Measurements from ENCODE around the gene DIRAS2. TPM values are rescaled to one million over a fixed set of nuclear protein-coding genes. Genes with fewer than 3 reads are reported as not detected.

DIRAS2 gene
- polyA plus RNA-seq (2012; ENCODE audit: insufficient read length, low read depth), result not detected

- no peak for TF ChIP-seq FOXP2 (optimal IDR thresholded peaks at IDR 0.05; ENCODE audit: borderline replicate concordance, extremely low read depth, extremely low read length, insufficient read depth)
- no peak for TF ChIP-seq TAF1 (IDR thresholded peaks at IDR 0.05; ENCODE audit: borderline replicate concordance, insufficient read depth, low read length)
- TF ChIP-seq SIN3A (IDR thresholded peaks at IDR 0.05; ENCODE audit: borderline replicate concordance, insufficient read depth, low read length), result no peak
- TF ChIP-seq REST (IDR thresholded peaks at IDR 0.05; ENCODE audit: insufficient read depth in 1 of 2, low read depth in 2 of 2, low read length in 2 of 2), result no peak
- no peak for TF ChIP-seq POLR2AphosphoS5 (IDR thresholded peaks at IDR 0.05; ENCODE audit: low read depth, low read length)
Measured at GRCh38 chr9:90642570-90643539, at the start of gene DIRAS2. Gene DIRAS2, minus strand, starts transcription at chr9:90642824. Its CDS starts 28,997 bp downstream, at chr9:90613827.

GRCh38 chr9:90684736-90685135 lies 42.1 kb upstream of the DIRAS2 start:
- TF ChIP-seq SIN3A (IDR thresholded peaks at IDR 0.05; ENCODE audit: borderline replicate concordance, insufficient read depth, low read length) (no peak), TAF1 (IDR thresholded peaks at IDR 0.05; ENCODE audit: borderline replicate concordance, insufficient read depth, low read length) (no peak), POLR2AphosphoS5 (IDR thresholded peaks at IDR 0.05; ENCODE audit: low read depth, low read length) (no peak), REST (IDR thresholded peaks at IDR 0.05; ENCODE audit: insufficient read depth in 1 of 2, low read depth in 2 of 2, low read length in 2 of 2) (no peak), FOXP2 (optimal IDR thresholded peaks at IDR 0.05; ENCODE audit: borderline replicate concordance, extremely low read depth, extremely low read length, insufficient read depth) (no peak)

- TF ChIP-seq SIN3A (IDR thresholded peaks at IDR 0.05; ENCODE audit: borderline replicate concordance, insufficient read depth, low read length) (no peak), POLR2AphosphoS5 (IDR thresholded peaks at IDR 0.05; ENCODE audit: low read depth, low read length) (no peak), REST (IDR thresholded peaks at IDR 0.05; ENCODE audit: insufficient read depth in 1 of 2, low read depth in 2 of 2, low read length in 2 of 2) (no peak), TAF1 (IDR thresholded peaks at IDR 0.05; ENCODE audit: borderline replicate concordance, insufficient read depth, low read length) (no peak), FOXP2 (optimal IDR thresholded peaks at IDR 0.05; ENCODE audit: borderline replicate concordance, extremely low read depth, extremely low read length, insufficient read depth) (no peak)
Measured at GRCh38 chr9:90684106-90684505, 41.5 kb upstream of the DIRAS2 start.

GRCh38 chr9:90680534-90680933 lies 37.9 kb upstream of the DIRAS2 start:
- TF ChIP-seq REST (IDR thresholded peaks at IDR 0.05; ENCODE audit: insufficient read depth in 1 of 2, low read depth in 2 of 2, low read length in 2 of 2) (no peak), FOXP2 (optimal IDR thresholded peaks at IDR 0.05; ENCODE audit: borderline replicate concordance, extremely low read depth, extremely low read length, insufficient read depth) (no peak), POLR2AphosphoS5 (IDR thresholded peaks at IDR 0.05; ENCODE audit: low read depth, low read length) (no peak), SIN3A (IDR thresholded peaks at IDR 0.05; ENCODE audit: borderline replicate concordance, insufficient read depth, low read length) (no peak), TAF1 (IDR thresholded peaks at IDR 0.05; ENCODE audit: borderline replicate concordance, insufficient read depth, low read length) (no peak)
